Loucy (cell line): Measurements from ENCODE around the gene ARHGEF16.

Experiments
- H2AFZ ChIP-seq: fragments of 200-600 bp; sonication (generic); 2 replicates; pipeline ENCODE4 v1.6.0; 2016; ENCODE audit warnings: antibody characterized with exemption, mild to moderate bottlenecking, low read length, moderate library complexity
- H3F3A ChIP-seq: fragments of 200-600 bp; 2 replicates; pipeline ENCODE4 v1.6.0; 2016; ENCODE audit warnings: antibody characterized with exemption, low read depth, mild to moderate bottlenecking
- H3K27me3 ChIP-seq: fragments of 200-600 bp; sonication (generic); 2 replicates; pipeline ENCODE4 v1.6.1; 2014; ENCODE audit warnings: low read length, mild to moderate bottlenecking; ENCODE audit not compliant: insufficient read depth, poor library complexity, severe bottlenecking
- H3K36me3 ChIP-seq: fragments of 200-600 bp; sonication (generic); 2 replicates; pipeline ENCODE4 v1.6.1; 2016; ENCODE audit warnings: low read length; ENCODE audit not compliant: insufficient read depth
- H3K4me1 ChIP-seq: fragments of 200-600 bp; sonication (generic); 2 replicates; pipeline ENCODE4 v1.5.1; 2014; ENCODE audit warnings: low read length, mild to moderate bottlenecking; ENCODE audit not compliant: insufficient read depth, poor library complexity, severe bottlenecking
- H3K4me2 ChIP-seq: fragments of 200-600 bp; sonication (generic); 2 replicates; pipeline ENCODE4 v1.6.0; 2014; ENCODE audit warnings: antibody characterized with exemption, low read length, low read depth, mild to moderate bottlenecking; ENCODE audit not compliant: poor library complexity, severe bottlenecking
- H3K4me3 ChIP-seq: fragments of 200-600 bp; sonication (generic); 2 replicates; pipeline ENCODE4 v1.5.1; 2014; ENCODE audit warnings: low read length, mild to moderate bottlenecking, mixed read lengths; ENCODE audit not compliant: poor library complexity, severe bottlenecking
- H3K79me2 ChIP-seq: fragments of 200-600 bp; sonication (generic); 2 replicates; pipeline ENCODE4 v1.6.1; 2014; ENCODE audit warnings: low read length; ENCODE audit not compliant: insufficient read depth
- H3K9ac ChIP-seq: fragments of 200-600 bp; sonication (generic); 2 replicates; pipeline ENCODE4 v1.6.0; 2014; ENCODE audit warnings: mild to moderate bottlenecking, low read depth, low read length, moderate library complexity; ENCODE audit not compliant: poor library complexity, severe bottlenecking
- H3K9me2 ChIP-seq: fragments of 200-600 bp; sonication (generic); replicated peaks from 2 replicates; pipeline ENCODE4 v1.6.1; 2016; ENCODE audit warnings: low read depth, low read length, mixed read lengths
- H3K9me3 ChIP-seq: fragments of 200-600 bp; sonication (generic); 2 replicates; pipeline ENCODE4 v1.6.1; 2014; ENCODE audit warnings: mild to moderate bottlenecking, antibody characterized with exemption, low read length, low read depth; ENCODE audit not compliant: insufficient read depth
- H4K20me1 ChIP-seq: fragments of 200-600 bp; sonication (generic); 2 replicates; pipeline ENCODE4 v1.6.0; 2014; ENCODE audit warnings: antibody characterized with exemption, low read length, mild to moderate bottlenecking; ENCODE audit not compliant: insufficient read depth, poor library complexity, severe bottlenecking
- CTCF ChIP-seq: fragments of 200-600 bp; sonication (generic); conservative IDR thresholded peaks from 2 replicates; pipeline ENCODE4 v1.5.1; 2014; ENCODE audit warnings: mild to moderate bottlenecking, antibody characterized with exemption, low read length
- EZH2phosphoT487 ChIP-seq: fragments of 200-600 bp; IDR thresholded peaks from 2 replicates; pipeline ENCODE4 v1.6.1; 2018; ENCODE audit warnings: antibody characterized with exemption, mild to moderate bottlenecking, moderate library complexity, borderline replicate concordance

Gene ARHGEF16

GRCh38 chr1:3494321-3495308 is 40.1 kb downstream of the ARHGEF16 start:
- H3K4me1 ChIP-seq: no peaks in the 10 kb centered on the region

GRCh38 chr1:3495776-3496745 is 41.6 kb downstream of the ARHGEF16 start:
- Histone ChIP-seq H3K4me1 (no peaks in the 10 kb centered on the region), H3K36me3 (no peaks in the 10 kb centered on the region), H3K4me3 (no peak overlapping the region), H2AFZ (no peak overlapping the region), H3K27me3 (no peaks in the 10 kb centered on the region), H3K79me2 (no peaks in the 10 kb centered on the region), H3K9me2 (no peaks in the 10 kb centered on the region), H3K9me3 (no peaks in the 10 kb centered on the region), H3F3A (no peaks in the 10 kb centered on the region), H3K9ac (no peak overlapping the region), H3K4me2 (no peak overlapping the region), H4K20me1 (no peaks in the 10 kb centered on the region)
- TF ChIP-seq CTCF: no peak
- no peak for TF ChIP-seq EZH2phosphoT487

More at GRCh38 chr1:3494321-3495308, 40.1 kb downstream of the ARHGEF16 start:
- no peak overlapping the region for H3K9ac ChIP-seq
- no peaks in the 10 kb centered on the region for H3K9me2 ChIP-seq
- H3K79me2 ChIP-seq: no peaks in the 10 kb centered on the region
- no peaks in the 10 kb centered on the region for H3K9me3 ChIP-seq
- H2AFZ ChIP-seq: no peak overlapping the region
- no peak overlapping the region for H3K4me3 ChIP-seq
- TF ChIP-seq EZH2phosphoT487: no peak
- no peak for TF ChIP-seq CTCF
- no peaks in the 10 kb centered on the region for H4K20me1 ChIP-seq
- no peaks in the 10 kb centered on the region for H3K36me3 ChIP-seq
- H3F3A ChIP-seq: no peaks in the 10 kb centered on the region
- H3K27me3 ChIP-seq: no peaks in the 10 kb centered on the region
- H3K4me2 ChIP-seq: no peak overlapping the region

GRCh38 chr1:3496916-3497315 is 42.5 kb downstream of the ARHGEF16 start:
- Histone ChIP-seq H3K4me3 (no peak overlapping the region), H3K36me3 (no peaks in the 10 kb centered on the region), H3K27me3 (no peaks in the 10 kb centered on the region), H3K4me1 (no peaks in the 10 kb centered on the region), H3K9ac (no peak overlapping the region), H3K4me2 (no peak overlapping the region), H2AFZ (no peak overlapping the region), H3F3A (no peaks in the 10 kb centered on the region), H4K20me1 (no peaks in the 10 kb centered on the region), H3K9me2 (no peaks in the 10 kb centered on the region), H3K79me2 (no peaks in the 10 kb centered on the region), H3K9me3 (no peaks in the 10 kb centered on the region)
- TF ChIP-seq EZH2phosphoT487 (no peak), CTCF (no peak)
